ENCODE measurements around the gene TMEM19. TPM values are rescaled to one million over a fixed set of nuclear protein-coding genes. Genes with fewer than 3 reads are reported as not detected.

Gene TMEM19
- 31.7 TPM for polyA plus RNA-seq (ENCODE audit: insufficient read length)

DNA sequence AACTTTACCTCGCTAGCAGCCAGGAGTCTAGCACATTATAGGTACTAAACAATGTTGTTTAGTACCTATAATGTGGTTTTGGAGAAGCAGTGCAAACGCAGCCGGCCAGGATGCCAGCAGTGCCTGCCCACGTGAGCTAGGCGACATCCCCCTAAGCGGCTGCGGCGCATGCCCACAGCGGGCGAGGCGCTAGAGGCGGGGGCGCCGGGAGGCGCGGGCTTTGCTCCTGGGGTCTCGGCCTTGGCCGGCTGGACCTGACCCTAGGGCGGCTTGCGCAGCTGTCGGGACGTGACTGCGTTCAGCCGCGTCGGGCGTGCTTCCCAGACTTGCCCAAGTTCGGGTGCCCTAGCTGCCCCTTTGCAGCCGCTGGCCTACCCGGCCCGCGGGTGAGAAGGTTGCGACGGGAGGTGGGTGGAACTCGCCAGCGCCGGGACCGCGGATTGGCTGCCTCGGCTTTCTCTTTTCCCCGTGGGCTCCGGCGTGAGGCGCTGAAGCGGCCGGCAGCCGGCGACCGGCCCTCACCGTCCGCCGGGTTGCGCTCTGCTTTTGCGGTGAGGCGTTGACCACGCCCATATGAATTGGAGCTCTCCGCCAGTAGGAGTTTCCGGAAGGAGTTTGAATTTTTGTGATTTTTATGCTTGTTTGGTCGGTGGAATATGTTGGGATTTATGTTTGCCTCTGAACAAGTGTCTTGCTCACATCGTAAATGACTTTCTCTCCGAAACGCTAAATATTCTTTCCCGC, at the start of gene TMEM19:
Gene TMEM19 (plus strand): TSS at position 169 of the 744 bp plus-strand sequence. CDS start 599 bp downstream, outside the sequence.
- DNase-seq (ENCODE audit: low read depth), result peak; percentile 73

DNA sequence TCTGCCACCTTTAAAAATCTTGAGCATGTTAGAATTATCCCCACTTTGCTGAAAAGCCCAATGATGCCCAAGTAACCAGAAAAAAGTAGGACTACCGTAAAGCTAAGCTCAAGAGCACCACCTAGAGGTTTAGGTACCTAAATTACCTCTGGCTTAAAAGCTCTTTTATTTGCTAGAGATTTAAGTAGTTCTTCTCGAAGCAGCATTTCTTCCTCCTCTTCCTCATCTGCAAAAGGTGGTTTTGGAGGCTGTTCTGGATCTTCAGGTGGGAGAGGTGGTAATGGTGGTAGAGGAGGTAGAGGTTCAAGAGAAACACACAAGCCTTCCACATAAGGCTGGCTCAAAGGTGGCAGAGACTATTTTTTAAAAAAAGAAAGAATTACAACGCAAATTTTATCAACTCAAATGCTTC, 49.2 kb upstream of the TMEM19 start:
- peak; percentile 32 for DNase-seq (ENCODE audit: low read depth)

DNA sequence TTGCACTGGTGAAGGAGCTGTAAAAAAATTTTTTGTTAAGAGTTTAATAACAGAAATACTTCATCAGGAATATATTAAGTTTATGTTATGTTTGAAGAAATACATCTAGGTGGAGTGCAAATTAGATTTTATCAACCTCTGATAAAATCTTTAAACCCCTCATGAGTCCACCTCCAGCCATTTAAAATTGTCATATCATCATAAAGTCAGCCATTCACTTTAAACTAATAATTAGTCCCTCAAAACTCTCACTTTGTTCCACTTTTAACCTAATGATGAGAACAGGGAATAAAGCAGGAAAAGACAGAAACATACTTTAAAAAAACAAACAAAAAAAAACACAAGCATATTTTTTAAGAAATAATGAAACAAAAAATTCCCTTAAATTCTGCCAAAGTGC, 47.4 kb upstream of the TMEM19 start:
- no peak for DNase-seq (ENCODE audit: low read depth)

DNA sequence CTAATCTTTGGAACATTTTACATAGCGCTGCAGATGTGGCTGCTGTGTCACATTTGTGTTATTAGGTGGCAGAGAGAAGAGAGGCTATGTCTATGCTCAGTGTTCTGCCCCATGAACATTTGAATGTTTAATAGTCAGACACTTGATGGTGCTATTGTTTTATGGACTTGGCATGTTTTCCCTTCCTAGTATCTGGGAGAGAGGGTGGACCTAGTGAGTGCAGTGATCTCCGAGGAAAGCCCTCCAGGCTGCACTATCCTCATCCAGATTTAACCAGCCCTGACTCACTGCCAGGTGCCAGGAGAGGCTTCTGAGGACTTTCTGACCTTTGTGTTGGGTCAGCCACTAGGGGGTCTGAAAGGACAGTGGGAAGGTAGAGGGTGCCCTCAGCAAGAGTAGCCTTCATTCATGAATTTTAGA, 46.5 kb upstream of the TMEM19 start:
- DNase-seq (ENCODE audit: low read depth), result no peak

DNA sequence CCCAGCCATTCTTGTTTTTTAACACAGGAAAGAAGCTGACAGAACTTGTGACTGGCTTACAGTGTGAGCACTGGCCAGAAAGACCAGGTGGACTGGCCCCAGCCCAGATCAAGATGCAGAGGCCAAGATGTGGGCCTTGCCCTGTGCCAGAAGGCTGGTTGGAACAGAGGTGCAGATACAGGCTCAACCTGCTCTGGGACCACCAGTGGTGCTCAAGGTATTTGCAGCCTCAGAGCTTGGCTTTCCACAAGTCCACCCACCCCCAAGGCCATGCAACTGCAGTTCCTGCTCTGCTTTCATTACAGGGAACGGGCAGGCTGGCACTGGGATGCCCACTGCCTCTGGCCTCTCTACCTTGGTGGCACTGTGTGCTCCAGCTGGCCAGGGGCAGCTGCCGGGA, 45.6 kb upstream of the TMEM19 start:
- DNase-seq (ENCODE audit: low read depth), result no peak

DNA sequence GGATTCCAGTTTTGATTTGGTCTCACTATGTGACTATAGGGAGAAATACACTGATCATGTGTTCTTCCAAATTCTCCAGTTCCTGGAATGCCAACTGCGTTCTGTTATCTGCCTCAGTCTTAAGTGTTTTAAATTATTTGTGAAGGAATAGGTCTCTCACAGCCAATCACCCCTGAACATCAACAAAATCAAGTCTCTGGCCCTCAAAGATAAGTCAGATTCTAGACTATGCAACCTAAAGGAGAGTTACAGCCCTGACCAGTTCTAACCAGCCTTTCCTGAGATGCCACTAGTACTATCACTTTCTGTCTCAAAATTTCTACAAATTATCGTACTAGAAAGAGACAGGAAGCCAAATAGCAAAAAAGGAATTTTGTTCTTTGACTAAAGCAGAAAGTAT, 44.5 kb upstream of the TMEM19 start:
- DNase-seq (ENCODE audit: low read depth), result no peak

DNA sequence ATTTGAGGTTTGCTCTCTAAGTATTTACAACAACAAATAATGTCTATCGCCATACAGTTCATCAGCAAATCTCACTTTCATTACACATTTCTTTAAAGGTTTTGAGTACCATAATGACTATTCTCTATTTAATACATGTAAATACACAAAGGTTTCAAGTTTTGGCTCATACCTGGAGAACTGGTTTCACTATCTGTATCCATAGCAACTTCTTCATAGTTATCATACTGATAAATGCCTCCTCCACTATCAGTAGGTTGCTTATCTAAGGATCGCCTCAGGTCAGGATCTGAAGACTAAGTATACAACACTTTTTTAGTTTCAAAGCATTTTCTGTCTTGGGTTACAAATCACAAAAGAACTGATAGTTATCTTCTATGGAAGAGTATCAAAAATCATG, 43.6 kb upstream of the TMEM19 start:
- DNase-seq (ENCODE audit: low read depth), result no peak

DNA sequence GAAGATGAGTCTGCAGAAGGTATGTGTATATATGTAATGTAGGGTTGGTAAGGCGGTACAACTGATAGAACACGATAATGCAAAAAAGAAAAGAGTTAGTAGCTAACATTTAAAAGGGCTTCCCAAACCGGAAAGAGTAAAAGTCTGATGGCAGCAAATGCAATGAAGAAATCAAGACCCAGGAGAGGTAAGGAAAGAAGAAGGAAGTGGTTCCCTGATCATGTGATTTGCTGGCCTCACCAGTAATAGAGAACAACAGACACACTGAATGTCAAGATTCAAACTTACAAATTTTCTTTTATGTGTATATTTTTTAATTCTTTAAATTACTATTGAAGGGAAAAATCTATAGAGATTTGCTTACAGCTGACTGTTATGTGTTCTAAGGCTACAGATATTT, 40.6 kb upstream of the TMEM19 start:
- no peak for DNase-seq (ENCODE audit: low read depth)

DNA sequence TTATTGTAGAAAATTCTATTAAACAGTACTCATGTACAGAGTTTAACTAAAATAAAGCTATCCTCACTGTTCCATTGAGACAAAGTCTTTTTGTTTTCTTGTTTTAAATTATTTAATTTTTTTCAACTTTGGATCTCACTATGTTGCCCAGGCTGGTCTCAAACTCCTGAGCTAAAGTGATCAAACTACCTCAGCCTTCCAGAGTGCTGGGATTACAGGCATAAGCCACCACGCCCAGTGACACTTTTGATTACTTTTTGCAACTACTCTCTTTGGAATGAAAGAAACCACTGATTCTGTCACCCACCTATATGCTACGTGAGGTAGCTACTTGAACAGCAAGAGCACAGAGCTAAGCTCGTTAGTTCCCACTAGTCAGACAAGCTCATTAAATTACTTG, 39.4 kb upstream of the TMEM19 start:
- DNase-seq (ENCODE audit: low read depth), result no peak

DNA sequence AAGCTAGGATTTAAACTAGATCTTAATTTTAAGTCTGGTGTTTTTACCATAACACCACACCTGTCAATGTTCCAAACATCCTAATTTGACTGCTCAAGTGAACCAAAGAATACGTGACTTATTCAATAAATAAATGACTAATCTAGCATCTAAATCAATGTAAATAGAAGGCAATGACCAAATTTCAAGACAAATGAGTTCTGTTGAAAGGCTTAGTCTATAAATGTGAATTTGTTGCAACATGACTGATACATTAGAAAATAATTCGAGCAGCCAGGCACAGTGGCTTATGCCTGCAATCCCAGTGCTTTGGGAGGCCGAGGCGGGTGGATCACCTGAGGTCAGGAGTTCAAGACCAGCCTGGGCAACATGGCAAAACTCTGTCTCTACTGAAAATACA, 37.3 kb upstream of the TMEM19 start:
- no peak for DNase-seq (ENCODE audit: low read depth)

DNA sequence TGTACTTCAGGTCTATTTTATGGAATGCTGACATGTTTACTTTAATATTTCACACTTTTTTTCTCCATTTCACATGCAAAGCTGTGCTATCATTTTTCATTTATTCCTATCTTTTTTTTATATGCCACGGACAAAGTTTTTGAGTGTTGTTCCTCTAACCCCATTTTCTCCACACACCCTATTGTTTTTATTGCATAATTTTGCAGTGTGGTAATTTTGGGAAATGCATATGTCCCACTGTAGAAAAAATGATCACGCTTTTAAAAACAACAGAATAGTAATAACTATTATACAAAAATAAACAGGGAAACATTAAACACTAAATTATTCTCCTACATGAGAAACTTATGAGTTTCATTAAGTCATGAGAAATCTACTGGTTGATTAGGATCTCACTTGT, 36.5 kb upstream of the TMEM19 start:
- no peak for DNase-seq (ENCODE audit: low read depth)

DNA sequence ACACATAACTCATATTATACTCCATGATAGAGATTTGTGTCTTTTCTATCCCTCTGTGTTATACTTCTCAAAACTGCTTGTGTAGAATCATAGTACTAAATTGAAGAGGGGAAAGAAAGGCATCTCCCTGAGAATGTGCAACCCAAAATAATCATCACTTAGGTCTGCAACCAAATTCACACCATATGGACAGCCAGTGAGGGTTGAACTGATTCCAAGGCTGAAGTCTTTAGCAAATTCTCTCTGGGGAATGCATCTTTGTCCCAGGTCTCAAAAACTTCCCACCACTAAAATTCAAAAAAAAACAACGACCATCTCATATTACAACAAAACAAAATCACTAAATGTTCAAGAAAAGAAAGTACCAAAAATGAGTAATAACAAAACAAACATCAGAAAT, 33.2 kb upstream of the TMEM19 start:
- no peak for DNase-seq (ENCODE audit: low read depth)

DNA sequence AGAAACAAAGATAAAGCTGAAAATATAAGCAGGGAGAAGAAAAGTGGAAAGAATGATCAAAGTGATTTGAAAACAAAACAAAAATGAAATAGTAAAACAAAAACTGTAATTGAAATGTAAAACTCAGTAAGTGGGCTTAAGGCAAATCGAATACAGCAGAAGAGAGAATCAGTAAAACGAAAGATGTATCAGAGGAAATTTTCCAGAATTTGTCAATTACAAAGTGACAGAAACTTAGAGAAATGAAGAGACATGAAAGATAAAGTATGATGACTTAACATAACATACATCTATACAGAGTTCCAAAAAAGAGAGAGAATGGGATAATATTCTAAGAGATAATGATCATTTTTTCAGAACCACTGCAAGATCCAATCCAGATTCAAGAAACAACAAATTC, 32.7 kb upstream of the TMEM19 start:
- no peak for DNase-seq (ENCODE audit: low read depth)

DNA sequence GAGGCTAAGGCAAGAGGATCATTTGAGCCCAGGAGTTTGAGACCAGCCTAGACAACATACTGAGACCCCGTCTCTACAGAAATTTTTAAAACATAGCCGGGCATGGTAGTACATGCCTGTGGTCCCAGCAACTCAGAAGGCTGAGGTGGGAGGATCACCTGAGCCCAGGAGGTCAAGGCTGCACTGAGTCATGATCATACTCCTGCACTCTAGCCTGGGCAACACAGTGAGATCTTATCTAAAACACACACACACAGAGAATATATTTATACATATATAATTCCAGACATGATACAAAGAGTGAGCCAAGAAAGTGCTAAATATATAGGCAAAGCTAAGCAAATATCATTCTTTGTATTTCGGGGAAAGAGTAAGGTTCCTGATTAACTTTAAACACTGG, 31.7 kb upstream of the TMEM19 start:
- DNase-seq (ENCODE audit: low read depth), result no peak

DNA sequence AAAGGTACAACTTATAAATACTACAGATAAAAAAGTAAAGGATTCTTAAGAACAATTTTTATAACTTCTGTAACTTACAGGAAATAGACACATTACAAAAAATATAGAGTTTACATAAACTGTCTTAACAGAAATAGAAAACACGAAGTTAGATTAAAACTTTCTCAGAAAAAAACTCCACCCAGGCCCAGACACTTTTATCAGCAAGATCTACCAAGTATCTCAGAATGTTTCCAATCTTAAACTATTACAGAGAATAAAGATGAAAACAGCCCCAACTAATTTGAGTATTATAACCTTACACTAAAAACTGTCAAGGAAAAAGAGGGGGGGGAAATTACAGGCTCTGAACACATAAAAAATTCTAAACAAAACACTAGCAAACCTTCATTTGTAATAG, 30.4 kb upstream of the TMEM19 start:
- DNase-seq (ENCODE audit: low read depth), result no peak

DNA sequence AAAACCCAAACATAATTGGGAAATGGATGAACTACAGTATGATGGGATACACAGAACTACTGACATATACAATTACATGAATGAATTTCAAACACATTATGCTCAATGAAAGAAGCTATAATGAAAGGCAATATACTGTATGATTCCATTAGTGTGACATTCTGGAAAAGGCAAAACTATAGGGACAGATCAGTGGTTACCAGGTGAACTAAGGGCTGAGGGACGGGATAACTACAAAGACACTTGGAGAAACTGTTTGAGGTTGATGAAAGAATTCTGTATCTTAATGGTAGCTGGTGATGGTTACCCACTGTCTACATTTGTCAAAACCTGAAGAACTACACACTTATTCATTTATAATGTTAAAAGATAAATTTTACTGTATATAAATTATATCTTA, 30.0 kb upstream of the TMEM19 start:
- DNase-seq (ENCODE audit: low read depth), result no peak

DNA sequence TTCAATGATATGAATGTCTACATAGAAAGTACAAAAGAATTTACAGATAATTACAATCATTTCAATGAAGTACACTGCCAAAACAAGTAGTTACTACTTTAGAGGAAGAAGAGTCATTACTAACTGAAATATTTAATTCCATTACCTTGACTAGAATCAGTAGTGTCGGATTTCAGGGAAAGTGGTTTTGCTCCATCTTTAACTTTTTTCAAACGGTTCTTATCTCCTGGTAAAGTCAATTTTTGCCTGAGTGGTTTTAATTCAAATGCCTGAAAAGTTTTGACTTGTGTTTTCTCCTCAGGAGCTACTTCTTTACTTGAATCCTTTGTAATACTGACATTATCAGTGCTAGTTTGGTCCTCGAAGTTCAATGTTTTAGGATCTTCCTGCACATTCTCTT, 29.1 kb upstream of the TMEM19 start:
- DNase-seq (ENCODE audit: low read depth), result no peak

DNA sequence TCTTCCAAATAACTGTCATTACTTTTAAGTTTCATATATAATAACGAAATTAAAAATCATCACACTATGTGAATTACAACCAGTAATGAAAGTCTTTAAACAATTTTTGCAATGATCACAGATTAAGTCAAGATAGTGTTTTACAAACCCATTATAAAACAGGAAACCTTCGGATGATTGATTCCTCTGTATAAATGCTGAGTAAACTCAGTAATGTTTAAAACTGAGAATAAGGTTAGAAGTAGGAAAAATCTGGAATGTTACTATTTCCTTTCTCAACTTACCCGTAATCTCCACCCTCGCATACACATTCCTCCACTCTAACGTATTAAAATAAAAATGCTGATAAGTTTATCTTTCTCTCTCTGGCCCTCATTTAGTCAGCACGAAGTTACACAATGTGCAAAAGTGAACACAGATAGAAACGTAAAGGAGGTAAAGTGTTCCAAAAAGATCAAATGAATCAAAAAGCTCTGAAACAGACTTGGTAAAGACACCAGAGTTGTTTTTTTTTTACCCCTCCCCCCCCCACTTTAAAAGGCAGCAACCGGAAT, 23.8 kb upstream of the TMEM19 start:
- no peak for DNase-seq (ENCODE audit: low read depth)

DNA sequence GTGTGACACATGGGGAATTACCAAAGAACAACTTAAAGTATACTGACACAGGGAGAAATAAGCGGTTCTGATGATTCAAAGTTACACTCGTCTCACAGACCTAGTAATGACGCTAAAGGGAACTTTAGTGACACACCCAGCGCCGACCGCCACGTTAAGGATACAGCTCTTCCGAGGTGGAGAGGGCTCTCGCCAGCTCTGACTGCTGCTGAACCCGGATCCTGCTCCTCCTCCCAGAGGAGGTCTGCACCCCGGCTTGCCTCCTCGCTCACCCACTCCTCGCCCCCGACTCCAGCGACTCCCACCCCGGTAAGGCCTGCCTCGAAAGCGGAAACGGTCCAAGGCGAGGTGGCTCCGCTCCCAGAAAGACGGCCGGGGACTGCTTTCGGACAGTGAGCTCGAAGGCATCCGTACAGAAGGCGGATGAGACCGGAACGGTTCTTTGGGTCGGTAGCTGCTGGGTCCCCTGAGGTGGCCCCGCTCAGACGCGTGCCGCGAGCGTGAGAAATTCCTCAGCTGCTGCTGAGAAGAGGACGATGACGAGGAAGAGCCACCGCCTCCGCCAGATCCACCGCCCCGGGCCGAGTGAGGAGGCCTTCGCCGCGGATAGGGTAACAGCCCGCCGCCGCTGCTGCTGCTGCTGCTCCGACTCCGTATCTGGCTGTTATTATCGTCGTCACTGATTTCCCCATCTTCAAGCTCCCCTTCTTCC, 22.9 kb upstream of the TMEM19 start:
- DNase-seq (ENCODE audit: low read depth), result no peak

DNA sequence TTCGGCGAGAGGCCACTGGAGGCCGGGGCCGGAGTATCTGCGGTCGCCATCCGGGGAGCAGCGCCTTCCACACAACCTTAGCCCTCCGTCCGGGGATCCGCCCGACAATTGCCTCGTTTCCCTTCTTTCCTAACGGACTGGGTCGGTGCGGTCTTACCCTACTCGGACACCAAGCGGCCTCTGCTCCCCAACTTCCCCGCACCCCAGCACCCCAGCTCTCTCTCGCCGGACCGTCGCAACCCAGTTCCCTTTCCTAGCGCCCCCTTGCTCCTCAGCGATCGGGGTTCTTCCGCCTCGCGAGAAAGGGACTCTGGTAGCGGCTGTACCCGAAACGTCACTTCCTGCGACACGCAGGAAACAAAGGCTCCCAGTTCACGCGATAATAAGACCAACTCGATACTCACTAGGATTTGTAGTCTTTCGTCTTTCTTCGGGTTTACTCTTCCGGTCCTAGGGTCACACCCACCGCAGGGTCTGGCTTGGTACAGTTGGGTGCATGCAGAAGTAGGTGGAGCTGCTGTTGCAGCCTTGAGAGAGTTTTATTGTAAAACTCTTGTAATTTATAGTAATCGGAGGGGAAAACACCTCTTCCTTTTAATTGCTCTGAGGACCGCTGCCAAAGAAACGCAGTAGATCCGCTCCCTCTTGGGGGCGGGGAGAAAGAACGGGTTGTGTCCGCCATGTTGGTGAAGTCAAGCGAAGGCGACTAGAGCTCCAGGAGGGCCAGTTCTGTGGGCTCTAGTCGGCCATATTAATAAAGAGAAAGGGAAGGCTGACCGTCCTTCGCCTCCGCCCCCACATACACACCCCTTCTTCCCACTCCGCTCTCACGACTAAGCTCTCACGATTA, 22.1 kb upstream of the TMEM19 start, which contains the start of the genes THAP2 and ZFC3H1:
Gene THAP2 (plus strand): TSS at position 741 of the 850 bp plus-strand sequence. CDS start 209 bp downstream, outside the sequence.
Gene ZFC3H1 (minus strand): TSS at position 288 of the 850 bp plus-strand sequence. CDS start 238 bp downstream, at position 50.
- DNase-seq (ENCODE audit: low read depth), result peak; percentile 100

DNA sequence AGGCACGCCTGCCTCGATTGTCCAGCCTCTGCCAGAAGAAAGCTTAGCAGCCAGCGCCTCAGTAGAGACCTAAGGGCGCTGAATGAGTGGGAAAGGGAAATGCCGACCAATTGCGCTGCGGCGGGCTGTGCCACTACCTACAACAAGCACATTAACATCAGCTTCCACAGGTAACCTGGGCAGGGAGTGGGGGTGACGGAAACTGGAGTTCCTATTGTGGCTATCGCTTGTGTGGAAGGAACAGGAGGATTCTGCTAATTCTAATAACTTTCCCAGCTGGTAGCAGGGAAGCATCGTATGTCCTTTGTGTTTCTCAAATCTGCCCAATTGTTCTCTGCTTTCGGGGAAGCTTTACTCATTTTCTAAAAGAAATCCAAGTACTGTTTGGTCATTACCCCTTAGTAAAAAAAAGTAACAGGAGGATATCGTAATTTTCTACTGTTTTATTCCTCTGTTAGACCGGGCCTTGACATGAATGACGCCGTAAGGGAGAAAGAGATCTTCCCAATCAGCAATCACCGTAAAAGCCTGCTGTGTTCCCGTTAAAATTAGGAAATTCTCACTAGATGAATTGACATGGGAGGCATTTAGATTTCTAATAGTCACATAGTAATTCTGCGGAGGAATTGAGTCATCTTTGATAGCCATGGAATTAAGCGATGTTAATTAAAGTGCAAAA, 21.3 kb upstream of the TMEM19 start:
- no peak for DNase-seq (ENCODE audit: low read depth)
